Epithelial cell of proximal tubule (primary cell): Measurements from ENCODE around the gene PER3. TPM values are rescaled to one million over a fixed set of nuclear protein-coding genes. Genes with fewer than 3 reads are reported as not detected.

Experiments used
- DNase-seq: peaks from one replicate; pipeline ENCODE4 v3.0.0-alpha.2; 2011; ENCODE audit warnings: low read depth
- H3K4me3 ChIP-seq: 2 replicates; pipeline ENCODE4 v1.5.1; 2011; ENCODE audit warnings: low read depth, mild to moderate bottlenecking, low read length
- total RNA-seq: library from RNA; depleted of rRNA; stranded (reverse); fragments of >200 nt; gene quantifications from 2 replicates; pipeline ENCODE4 v1.2.3, GENCODE V29; 2015
- TF ChIP-seq, protein P1 (sequence below): conservative IDR thresholded peaks from 2 replicates; pipeline ENCODE4 v1.5.1; 2012; ENCODE audit warnings: low read depth, mild to moderate bottlenecking, low read length

PER3 gene
- total RNA-seq, 1 donor from 2014 or later: 2.5 TPM

DNA sequence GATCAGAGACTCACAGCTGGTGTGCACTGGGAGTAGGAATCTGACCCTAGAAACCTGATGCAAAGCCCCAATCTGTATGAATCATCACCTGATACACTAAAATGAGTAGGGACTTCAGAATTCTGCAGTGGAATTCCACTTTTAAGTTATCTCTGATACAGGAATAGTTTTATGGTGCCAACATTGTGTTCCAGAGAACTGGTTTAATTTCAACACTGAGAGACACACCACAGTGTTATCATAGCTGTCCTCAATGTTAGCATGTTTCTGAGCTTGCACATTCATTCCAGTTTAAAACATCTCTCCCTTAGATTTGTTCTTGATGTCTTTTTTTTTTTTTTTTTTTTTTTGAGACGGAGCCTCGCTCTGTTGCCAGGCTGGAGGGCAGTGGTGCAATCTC, 61.7 kb downstream of the PER3 start:
- no peak overlapping the region for H3K4me3 ChIP-seq
- DNase-seq: no peak
- TF ChIP-seq, protein P1, sequence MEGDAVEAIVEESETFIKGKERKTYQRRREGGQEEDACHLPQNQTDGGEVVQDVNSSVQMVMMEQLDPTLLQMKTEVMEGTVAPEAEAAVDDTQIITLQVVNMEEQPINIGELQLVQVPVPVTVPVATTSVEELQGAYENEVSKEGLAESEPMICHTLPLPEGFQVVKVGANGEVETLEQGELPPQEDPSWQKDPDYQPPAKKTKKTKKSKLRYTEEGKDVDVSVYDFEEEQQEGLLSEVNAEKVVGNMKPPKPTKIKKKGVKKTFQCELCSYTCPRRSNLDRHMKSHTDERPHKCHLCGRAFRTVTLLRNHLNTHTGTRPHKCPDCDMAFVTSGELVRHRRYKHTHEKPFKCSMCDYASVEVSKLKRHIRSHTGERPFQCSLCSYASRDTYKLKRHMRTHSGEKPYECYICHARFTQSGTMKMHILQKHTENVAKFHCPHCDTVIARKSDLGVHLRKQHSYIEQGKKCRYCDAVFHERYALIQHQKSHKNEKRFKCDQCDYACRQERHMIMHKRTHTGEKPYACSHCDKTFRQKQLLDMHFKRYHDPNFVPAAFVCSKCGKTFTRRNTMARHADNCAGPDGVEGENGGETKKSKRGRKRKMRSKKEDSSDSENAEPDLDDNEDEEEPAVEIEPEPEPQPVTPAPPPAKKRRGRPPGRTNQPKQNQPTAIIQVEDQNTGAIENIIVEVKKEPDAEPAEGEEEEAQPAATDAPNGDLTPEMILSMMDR: no peak

DNA sequence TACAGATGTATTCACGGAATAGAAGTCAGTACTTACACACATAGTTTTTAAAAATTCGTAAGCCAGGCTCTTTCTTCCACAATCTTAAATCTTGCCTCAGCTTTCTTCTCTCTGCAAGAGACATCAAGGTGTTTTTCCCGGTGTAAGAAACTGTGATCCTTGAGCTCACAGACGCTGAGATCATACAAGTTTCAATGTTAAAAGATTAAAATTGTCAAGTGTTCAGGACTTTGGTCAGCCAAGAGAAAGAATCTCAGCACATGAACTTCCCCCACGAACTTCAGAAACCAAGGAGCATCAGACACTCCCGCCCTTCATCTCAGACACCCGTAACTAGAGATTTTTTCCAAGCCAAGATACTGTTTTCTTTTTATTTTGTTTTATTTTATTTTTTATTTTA, 62.6 kb downstream of the PER3 start:
- TF ChIP-seq, protein P1: no peak
- DNase-seq: no peak
- no peak overlapping the region for H3K4me3 ChIP-seq

DNA sequence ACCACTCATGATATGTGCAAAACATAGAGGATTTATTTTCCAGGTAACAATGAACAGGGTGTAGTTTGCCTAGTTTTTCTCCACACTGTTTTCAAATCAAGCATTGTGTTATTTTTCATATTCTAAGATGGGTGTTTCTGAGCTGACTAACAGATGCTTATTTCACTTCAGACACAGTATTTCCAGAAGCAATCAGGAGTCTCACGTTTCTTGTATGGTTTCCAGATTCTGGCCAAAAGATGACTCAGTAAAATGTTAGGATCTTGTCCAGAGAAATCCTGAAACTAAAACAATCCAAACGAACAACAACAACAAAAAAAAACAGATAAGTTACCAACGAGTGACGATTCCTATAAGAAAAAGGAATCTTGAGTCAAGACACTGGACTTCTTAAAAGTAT, 63.5 kb downstream of the PER3 start:
- TF ChIP-seq, protein P1: no peak
- H3K4me3 ChIP-seq: no peak overlapping the region
- DNase-seq: no peak

DNA sequence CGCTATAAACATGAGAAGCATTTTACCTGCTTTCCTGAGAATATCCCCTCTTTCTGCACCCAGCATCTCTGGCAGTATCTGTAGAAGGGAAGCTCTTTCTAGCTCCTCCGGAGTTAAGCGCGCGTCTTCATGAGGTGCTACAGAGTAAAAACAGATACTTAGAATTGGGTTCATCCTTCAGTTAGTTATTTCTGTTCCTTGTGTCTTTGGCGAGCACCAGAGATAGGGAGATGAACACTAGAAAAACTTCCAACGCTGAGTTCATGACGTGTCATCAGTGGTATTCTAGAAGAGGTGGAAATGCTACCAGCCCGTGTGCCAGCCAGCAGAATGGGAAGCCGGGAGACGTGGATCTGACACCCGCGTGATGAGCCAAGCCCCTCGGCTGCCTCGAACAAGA, 66.7 kb downstream of the PER3 start:
- DNase-seq: no peak
- no peak overlapping the region for H3K4me3 ChIP-seq
- TF ChIP-seq, protein P1: no peak

DNA sequence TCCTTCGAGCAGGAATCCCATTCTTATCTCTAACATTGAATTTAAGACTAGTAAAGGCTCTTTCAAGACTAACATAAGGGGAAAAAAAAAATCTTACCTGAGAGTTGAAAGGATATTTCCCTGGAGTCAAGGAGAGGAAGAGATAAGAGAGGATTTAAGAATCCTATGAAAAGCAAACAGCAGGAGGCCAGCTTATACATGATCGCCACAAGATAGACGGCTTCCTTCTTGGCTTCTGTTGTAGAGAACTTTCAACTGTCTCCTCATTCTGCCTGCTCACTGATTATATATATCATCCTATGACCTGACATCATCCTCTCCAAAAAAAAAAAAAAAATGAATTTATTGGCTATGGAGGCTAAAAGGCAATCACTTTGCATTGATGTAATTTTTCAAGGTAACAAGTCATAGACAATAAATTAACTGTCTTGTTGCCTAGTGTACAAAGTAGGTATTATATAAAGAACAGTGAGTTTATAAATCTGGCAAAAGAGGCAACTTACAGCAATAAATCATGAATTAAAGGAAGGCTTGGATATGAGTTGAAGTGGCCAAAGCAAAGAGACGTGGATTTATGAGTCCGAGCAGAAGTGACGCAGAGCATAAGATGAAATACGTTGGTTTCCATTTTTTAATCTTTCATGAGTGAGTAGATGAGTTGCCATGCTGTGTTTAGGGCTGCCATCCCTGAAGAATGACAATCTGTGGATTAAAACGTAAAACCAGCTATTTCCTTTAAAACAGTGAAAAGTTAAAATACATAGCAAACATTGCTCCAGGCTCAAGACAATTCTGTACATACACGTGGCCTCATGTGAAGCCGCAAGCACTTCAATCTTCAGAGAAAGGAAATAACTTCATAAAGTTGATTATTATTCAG, 69.0 kb downstream of the PER3 start, which contains the start of gene UTS2:
Gene UTS2 (minus strand): TSS at position 262 of the 880 bp plus-strand sequence. CDS start 62 bp downstream, at position 200.
- TF ChIP-seq, protein P1: no peak
- no peak within 1 kb of the TSS for H3K4me3 ChIP-seq
- DNase-seq: no peak

DNA sequence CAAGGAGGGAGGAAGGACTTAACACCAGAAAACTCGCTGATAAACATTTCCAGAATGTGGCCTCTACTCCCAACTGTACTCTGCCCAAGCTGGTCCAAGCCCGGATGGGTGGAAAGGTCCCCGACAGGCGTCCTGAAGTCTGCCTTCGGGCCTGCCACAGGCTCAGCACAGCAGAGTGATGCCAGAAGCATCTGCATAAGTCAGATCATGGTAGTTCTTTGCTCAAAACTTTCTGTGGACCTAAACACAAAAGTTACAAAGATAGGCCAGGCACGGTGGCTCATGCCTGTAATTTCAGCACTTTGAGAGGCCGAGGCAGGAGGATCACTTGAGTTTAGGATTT, 69.6 kb downstream of the PER3 start:
- TF ChIP-seq, protein P1: no peak
- H3K4me3 ChIP-seq: no peak overlapping the region
- DNase-seq: no peak

DNA sequence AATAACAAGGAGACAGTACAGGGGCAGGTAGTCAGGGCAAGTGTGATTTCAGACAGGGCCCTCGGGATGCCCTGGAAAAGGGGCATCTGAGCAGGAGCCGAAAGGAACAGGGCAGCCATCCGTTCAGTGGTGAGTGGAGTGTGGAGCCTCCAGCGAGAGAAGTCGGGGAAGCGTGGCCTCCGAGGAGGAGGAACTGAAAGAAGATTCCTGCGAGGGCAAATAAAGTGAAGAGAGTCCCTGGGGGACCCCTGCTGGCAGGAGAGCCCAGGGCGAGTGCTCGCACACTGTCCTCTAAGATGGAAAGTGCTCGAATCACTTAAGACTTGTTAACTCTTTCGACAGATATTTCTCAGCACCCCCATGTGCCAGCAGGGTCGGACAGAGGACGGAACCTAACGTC, 72.3 kb downstream of the PER3 start:
- no peak overlapping the region for H3K4me3 ChIP-seq
- TF ChIP-seq, protein P1: no peak
- DNase-seq: no peak
